IMR-90 (cell line): ENCODE measurements around the gene NTPCR. TPM values are rescaled to one million over a fixed set of nuclear protein-coding genes. Genes with fewer than 3 reads are reported as not detected.

Experiments
- ATAC-seq: fragments of 200-7000 bp; cut with Tn5 transposase; 2 replicates; pipeline ENCODE4 v1.9.1; 2020; ENCODE audit warnings: low read depth, mild to moderate bottlenecking, moderate library complexity
- BruUV-seq: library from RNA; stranded (reverse); fragments of 400-500 nt; replicated peaks from 2 replicates; lab custom pipeline; 2021; lab: Mats Ljungman, UMichigan
- CTCF ChIA-PET: fragments of 300-600 bp; formaldehyde crosslinking; extraction: SDS; loops from one replicate; lab custom pipeline; 2021; ENCODE audit warnings: antibody characterized with exemption; lab: Yijun Ruan, JAX
- POLR2A ChIA-PET: fragments of 300-600 bp; sonication (Branson Sonifier 250); formaldehyde crosslinking; loops from one replicate; lab custom pipeline; 2022; ENCODE audit warnings: antibody characterized with exemption; ENCODE audit not compliant: unreplicated experiment; lab: Charles Lee
- DNase-seq: peaks from one replicate; pipeline ENCODE4 v3.0.0; 2013
- H2AFZ ChIP-seq: replicated peaks from 2 replicates; pipeline ENCODE3; 2013; ENCODE audit warnings: low read length, mild to moderate bottlenecking; ENCODE audit not compliant: poor library complexity
- H2AK5ac ChIP-seq: 2 replicates; pipeline ENCODE4 v1.6.1; 2013; ENCODE audit warnings: low read depth, low read length, inconsistent platforms
- H2AK9ac ChIP-seq: replicated peaks from 2 replicates; pipeline ENCODE3; 2013; ENCODE audit warnings: mild to moderate bottlenecking, low read depth, low read length, moderate library complexity; ENCODE audit not compliant: poor library complexity
- H2BK120ac ChIP-seq: 2 replicates; pipeline ENCODE4 v1.6.1; 2013; ENCODE audit warnings: low read depth, low read length, inconsistent platforms
- H2BK15ac ChIP-seq: 3 replicates; pipeline ENCODE4 v1.6.1; 2013; ENCODE audit warnings: low read depth, low read length, inconsistent platforms
- H2BK20ac ChIP-seq: 2 replicates; pipeline ENCODE4 v1.6.1; 2013; ENCODE audit warnings: low read depth, mild to moderate bottlenecking, inconsistent platforms, low read length, moderate library complexity
- H2BK5ac ChIP-seq: 2 replicates; pipeline ENCODE4 v1.6.1; 2013; ENCODE audit warnings: mild to moderate bottlenecking, low read depth, low read length, inconsistent platforms; ENCODE audit not compliant: poor library complexity, severe bottlenecking
- H3K14ac ChIP-seq: replicated peaks from 2 replicates; pipeline ENCODE4 v1.6.1; 2013; ENCODE audit warnings: low read depth, low read length, inconsistent platforms
- H3K18ac ChIP-seq: 2 replicates; pipeline ENCODE4 v1.6.1; 2013; ENCODE audit warnings: low read depth, low read length, control low read depth
- H3K23ac ChIP-seq: 2 replicates; pipeline ENCODE4 v1.6.1; 2013; ENCODE audit warnings: low read depth, low read length, inconsistent platforms
- H3K27ac ChIP-seq: 2 replicates; pipeline ENCODE4 v1.5.1; 2013; ENCODE audit warnings: mild to moderate bottlenecking, control low read depth, low read length; ENCODE audit not compliant: insufficient read depth
- H3K27me3 ChIP-seq: 2 replicates; pipeline ENCODE4 v1.6.1; 2013; ENCODE audit warnings: low read length; ENCODE audit not compliant: control insufficient read depth, insufficient read depth
- H3K36me3 ChIP-seq: 2 replicates; pipeline ENCODE4 v1.6.1; 2013; ENCODE audit warnings: low read length, mixed read lengths; ENCODE audit not compliant: control insufficient read depth, insufficient read depth
- H3K4ac ChIP-seq: 2 replicates; pipeline ENCODE4 v1.6.1; 2013; ENCODE audit warnings: low read depth, low read length, inconsistent platforms
- H3K4me1 ChIP-seq: 2 replicates; pipeline ENCODE4 v1.6.1; 2013; ENCODE audit warnings: low read length, mixed read lengths; ENCODE audit not compliant: control insufficient read depth, insufficient read depth
- H3K4me2 ChIP-seq: 2 replicates; pipeline ENCODE4 v1.6.1; 2013; ENCODE audit warnings: low read depth, mild to moderate bottlenecking, control low read depth, low read length, moderate library complexity
- H3K4me3 ChIP-seq: 2 replicates; pipeline ENCODE4 v1.5.1; 2013; ENCODE audit warnings: low read depth, mild to moderate bottlenecking, control low read depth, low read length, moderate library complexity; ENCODE audit not compliant: insufficient read depth
- H3K56ac ChIP-seq: 2 replicates; pipeline ENCODE4 v1.6.1; 2013; ENCODE audit warnings: low read length, inconsistent platforms; ENCODE audit not compliant: insufficient read depth; ENCODE audit errors: extremely low read depth
- H3K79me1 ChIP-seq, 2 experiments: 2 replicates each; pipeline ENCODE4 v1.6.1; 2013; ENCODE audit warnings: low read length in 2 of 2, inconsistent platforms in 1 of 2, low read depth in 1 of 2
- H3K9ac ChIP-seq: 2 replicates; pipeline ENCODE4 v1.6.1; 2013; ENCODE audit warnings: low read depth, low read length, control low read depth
- H3K9me1 ChIP-seq: 2 replicates; pipeline ENCODE4 v1.6.1; 2013; ENCODE audit warnings: low read length, inconsistent platforms; ENCODE audit not compliant: insufficient read depth
- H3K9me3 ChIP-seq: 2 replicates; pipeline ENCODE4 v1.6.1; 2013; ENCODE audit warnings: low read length; ENCODE audit not compliant: control insufficient read depth, insufficient read depth
- H4K20me1 ChIP-seq: 2 replicates; pipeline ENCODE4 v1.6.1; 2013; ENCODE audit warnings: low read length, inconsistent platforms; ENCODE audit not compliant: insufficient read depth
- H4K5ac ChIP-seq: 2 replicates; pipeline ENCODE4 v1.6.1; 2013; ENCODE audit warnings: mild to moderate bottlenecking, low read depth, low read length, control low read depth
- H4K8ac ChIP-seq, 2 experiments: 2 replicates each; pipeline ENCODE4 v1.6.1; 2013; ENCODE audit warnings: low read depth in 2 of 2, low read length in 2 of 2, control low read depth in 1 of 2, inconsistent platforms in 1 of 2
- H4K91ac ChIP-seq: 2 replicates; pipeline ENCODE4 v1.6.1; 2013; ENCODE audit warnings: low read depth, low read length, inconsistent platforms; ENCODE audit not compliant: insufficient read depth
- BHLHE40 ChIP-seq: fragments of 150-350 bp; IDR thresholded peaks from 2 replicates; pipeline ENCODE4 v1.6.1; 2016; ENCODE audit warnings: mild to moderate bottlenecking, low read depth, low read length
- FOS ChIP-seq: fragments of 150-350 bp; IDR thresholded peaks from 2 replicates; pipeline ENCODE4 v1.6.1; 2016; ENCODE audit warnings: low read depth, low read length
- MAFK ChIP-seq: IDR thresholded peaks from 2 replicates; pipeline ENCODE4 v1.6.1; 2012; ENCODE audit warnings: low read depth, low read length, improper control_type of control experiment
- MXI1 ChIP-seq: IDR thresholded peaks from 2 replicates; pipeline ENCODE4 v1.6.1; 2012; ENCODE audit warnings: low read depth, mild to moderate bottlenecking, low read length, moderate library complexity, borderline replicate concordance
- POLR2A ChIP-seq: IDR thresholded peaks from 2 replicates; pipeline ENCODE4 v1.6.1; 2012; ENCODE audit warnings: mild to moderate bottlenecking, low read depth, low read length
- RCOR1 ChIP-seq: IDR thresholded peaks from 2 replicates; pipeline ENCODE4 v1.6.1; 2012; ENCODE audit warnings: mild to moderate bottlenecking, low read length, improper control_type of control experiment; ENCODE audit not compliant: insufficient replicate concordance
- RFX5 ChIP-seq: IDR thresholded peaks from 2 replicates; pipeline ENCODE4 v1.8.0; 2012; ENCODE audit warnings: low read depth, mild to moderate bottlenecking, low read length, moderate library complexity
- SMC3 ChIP-seq: fragments of 150-350 bp; IDR thresholded peaks from 2 replicates; pipeline ENCODE4 v1.6.1; 2016; ENCODE audit warnings: low read depth, mild to moderate bottlenecking, antibody characterized with exemption, low read length, moderate library complexity
- WGBS, 2 experiments: methylation state at CpG; one replicate each; pipeline versions ENCODE4 v1.1.5 to v1.1.7; 2013; ENCODE audit warnings: missing lambda C conversion rate in 2 of 2; ENCODE audit not compliant: insufficient read length in 1 of 2; ENCODE audit errors: extremely low coverage in 2 of 2; 5-methylcytosine and 5-hydroxymethylcytosine counted together
- dilution Hi-C: fragments of 300-500 bp; cut with HindIII; formaldehyde crosslinking; loops from one replicate; pipeline ENCODE4 v1.14.3; 2018; ENCODE audit warnings: low sequenced_read_pairs; ENCODE audit not compliant: unreplicated experiment
- in situ Hi-C: fragments of 300-500 bp; cut with MboI; formaldehyde crosslinking; loops from 3 replicates; pipeline ENCODE4 v1.14.3; 2019; ENCODE audit warnings: low sequenced_read_pairs, inconsistent platforms, mixed read lengths
- intact Hi-C: fragments of 100-400 bp; cut with micrococcal nuclease; formaldehyde crosslinking; loops from 2 replicates; pipeline ENCODE4 v1.10.0; 2022
- polyA plus RNA-seq, 3 experiments: library from polyadenylated mRNA; depleted of rRNA; stranded (reverse); fragments of >200 nt; gene quantifications; 2 replicates each; pipeline ENCODE4 v1.2.3, GENCODE V29; 2012; ENCODE audit warnings: low replicate concordance in 1 of 3
- total RNA-seq: library from RNA; depleted of rRNA; stranded (reverse); fragments of >200 nt; gene quantifications from 2 replicates; pipeline ENCODE4 v1.2.3, GENCODE V29; 2012
- TF ChIP-seq, protein P1 (sequence below): fragments of 150-350 bp; IDR thresholded peaks from 2 replicates; pipeline ENCODE4 v1.6.1; 2017; ENCODE audit warnings: mild to moderate bottlenecking, antibody characterized with exemption, low read length, low read depth
- TF ChIP-seq, protein P2 (sequence below): fragments of 150-350 bp; IDR thresholded peaks from 2 replicates; pipeline ENCODE4 v1.6.1; 2016; ENCODE audit warnings: low read depth, mild to moderate bottlenecking, low read length, moderate library complexity, borderline replicate concordance

NTPCR gene
- total and polyA plus RNA-seq, 2 of the 4 experiments (the other 2 are of a cell fraction), result 13.3 to 16.5 TPM

DNA sequence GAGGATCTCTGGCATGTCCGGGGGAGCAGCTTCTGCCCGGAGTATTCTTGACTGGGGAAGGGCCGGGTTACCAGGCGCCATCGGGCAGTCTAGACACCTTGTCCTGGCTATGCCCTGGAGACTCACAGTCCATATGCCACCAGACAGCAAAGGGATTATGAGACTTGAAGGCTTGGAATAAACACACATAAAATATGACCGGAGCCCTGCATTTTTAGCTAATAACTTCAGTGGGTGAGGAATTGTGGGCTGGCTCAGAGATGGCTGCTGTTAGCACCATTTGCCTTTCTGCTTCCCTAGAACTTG lies 15.5 kb downstream of the NTPCR start:
- H3K9me3 ChIP-seq, result no peaks in the 10 kb centered on the region
- no peaks in the 10 kb centered on the region for H3K27me3 ChIP-seq
- no TSS peak for BruUV-seq
- H2AK5ac ChIP-seq, result no peak overlapping the region
- no peak overlapping the region for H2AK9ac ChIP-seq
- H3K36me3 ChIP-seq, result peaks cover 16% of the 10 kb centered on the region; the same call in 1 of the 2 replicates
- no peak overlapping the region for H2BK120ac ChIP-seq
- no peak overlapping the region for H2BK20ac ChIP-seq
- no peak for TF ChIP-seq SMC3
- no peak for TF ChIP-seq RCOR1
- no peak for TF ChIP-seq MXI1
- no peak for TF ChIP-seq RFX5
- TF ChIP-seq BHLHE40, result no peak
- no peak for TF ChIP-seq FOS
- TF ChIP-seq, protein P1, sequence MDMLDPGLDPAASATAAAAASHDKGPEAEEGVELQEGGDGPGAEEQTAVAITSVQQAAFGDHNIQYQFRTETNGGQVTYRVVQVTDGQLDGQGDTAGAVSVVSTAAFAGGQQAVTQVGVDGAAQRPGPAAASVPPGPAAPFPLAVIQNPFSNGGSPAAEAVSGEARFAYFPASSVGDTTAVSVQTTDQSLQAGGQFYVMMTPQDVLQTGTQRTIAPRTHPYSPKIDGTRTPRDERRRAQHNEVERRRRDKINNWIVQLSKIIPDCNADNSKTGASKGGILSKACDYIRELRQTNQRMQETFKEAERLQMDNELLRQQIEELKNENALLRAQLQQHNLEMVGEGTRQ, result no peak
- TF ChIP-seq, protein P2, sequence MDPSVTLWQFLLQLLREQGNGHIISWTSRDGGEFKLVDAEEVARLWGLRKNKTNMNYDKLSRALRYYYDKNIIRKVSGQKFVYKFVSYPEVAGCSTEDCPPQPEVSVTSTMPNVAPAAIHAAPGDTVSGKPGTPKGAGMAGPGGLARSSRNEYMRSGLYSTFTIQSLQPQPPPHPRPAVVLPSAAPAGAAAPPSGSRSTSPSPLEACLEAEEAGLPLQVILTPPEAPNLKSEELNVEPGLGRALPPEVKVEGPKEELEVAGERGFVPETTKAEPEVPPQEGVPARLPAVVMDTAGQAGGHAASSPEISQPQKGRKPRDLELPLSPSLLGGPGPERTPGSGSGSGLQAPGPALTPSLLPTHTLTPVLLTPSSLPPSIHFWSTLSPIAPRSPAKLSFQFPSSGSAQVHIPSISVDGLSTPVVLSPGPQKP, result no peak
- no peak for TF ChIP-seq POLR2A
- no peak for TF ChIP-seq MAFK
- no peak overlapping the region for H2BK5ac ChIP-seq
- no peak overlapping the region for H4K91ac ChIP-seq
- no peak for ATAC-seq
- intact Hi-C loops, result no loop called here
- H3K27ac ChIP-seq, result no peak overlapping the region
- H2AFZ ChIP-seq, result no peak overlapping the region
- no peak overlapping the region for H3K4me3 ChIP-seq
- H4K8ac ChIP-seq, result no peak overlapping the region
- no peak overlapping the region for H3K14ac ChIP-seq
- dilution Hi-C loops, result no loop called here
- no peak overlapping the region for H3K4ac ChIP-seq
- H3K23ac ChIP-seq, result no peak overlapping the region
- 0 out of 2 replicates have a peak, but pooled peaks cover 3% of the 10 kb centered on the region for H3K9me1 ChIP-seq
- H3K4me2 ChIP-seq, result no peak overlapping the region
- peaks cover 10% of the 10 kb centered on the region for H3K4me1 ChIP-seq
- H2BK15ac ChIP-seq, result no peak overlapping the region
- no peaks in the 10 kb centered on the region for H4K20me1 ChIP-seq
- CTCF ChIA-PET, result no interaction called here
- in situ Hi-C loops, result no loop called here
- H3K56ac ChIP-seq, result no peak overlapping the region
- H3K18ac ChIP-seq, result no peak overlapping the region; the same call in 1 of the 2 replicates
- POLR2A ChIA-PET, result no interaction called here
- H4K5ac ChIP-seq, result no peak overlapping the region; the same call in 1 of the 2 replicates
- H3K9ac ChIP-seq, result no peak overlapping the region
- no CpG with 5 or more reads among the region's 6 CpGs for WGBS, 2 experiments
- no peak for DNase-seq
- H3K79me1 ChIP-seq, result 0 out of 4 replicates have a peak, but pooled peaks cover 0 to 3% of the 10 kb centered on the region in 2 experiments
